Stimulated activated CD8-positive, alpha-beta memory T cell treated with anti-CD3 and anti-CD28 coated beads, Interleukin-2, amount 100 ng/mL, for 1 hour (primary cell): ENCODE measurements around the gene DDX39A.
"Not testable (repeated sequence)": the region's sequence is repeated elsewhere in the genome, so short reads cannot be mapped to it uniquely, and the experiment has no call there.

Experiments used
- DNase-seq, 2 donors: peaks; one replicate each; pipeline ENCODE4 v3.0.0-alpha.2; 2020; ENCODE audit warnings: low read depth in 2 of 2

DDX39A gene

GRCh38 chr19:14419106-14419813 lies at the start of gene DDX39A:
Gene DDX39A (minus strand): TSS chr19:14419341. CDS start chr19:14413220, 6,121 bp downstream.
- peak; percentile 88 to 95 for DNase-seq

- DNase-seq, result no peak
Observed at GRCh38 chr19:14467816-14468215, 48.7 kb upstream of the DDX39A start.

GRCh38 chr19:14467391-14467790 lies 48.2 kb upstream of the DDX39A start:
- no peak for DNase-seq

- DNase-seq, result no peak
Observed at GRCh38 chr19:14463747-14464146, 44.6 kb upstream of the DDX39A start.

- not testable (repeated sequence) for DNase-seq
Observed at GRCh38 chr19:14462401-14462800, 43.3 kb upstream of the DDX39A start.

- no peak for DNase-seq
Observed at GRCh38 chr19:14460935-14461334, 41.8 kb upstream of the DDX39A start.

- peak in 1 of 2 donors; percentile 38 for DNase-seq
Observed at GRCh38 chr19:14459703-14460102, 40.6 kb upstream of the DDX39A start.

GRCh38 chr19:14452303-14452702 lies 33.2 kb upstream of the DDX39A start:
- DNase-seq, result not testable (repeated sequence)

GRCh38 chr19:14450876-14451275 lies 31.7 kb upstream of the DDX39A start:
- DNase-seq, result no peak

GRCh38 chr19:14450168-14450874 lies 31.2 kb upstream of the DDX39A start:
- DNase-seq, result no peak

GRCh38 chr19:14449321-14449720 lies 30.2 kb upstream of the DDX39A start:
- DNase-seq, result no peak

- DNase-seq, result no peak
Observed at GRCh38 chr19:14446336-14447036, 27.3 kb upstream of the DDX39A start.

GRCh38 chr19:14443632-14444216 lies 24.6 kb upstream of the DDX39A start:
- DNase-seq, result no peak

GRCh38 chr19:14442891-14443631 lies 23.9 kb upstream of the DDX39A start:
- DNase-seq, result no peak

GRCh38 chr19:14441041-14441938 lies 22.1 kb upstream of the DDX39A start:
- no peak for DNase-seq

- peak; percentile 40 to 61 for DNase-seq
Observed at GRCh38 chr19:14440049-14440448, 20.9 kb upstream of the DDX39A start.

- no peak for DNase-seq
Observed at GRCh38 chr19:14439014-14439413, 19.9 kb upstream of the DDX39A start.

- DNase-seq, result no peak
Observed at GRCh38 chr19:14437578-14438140, 18.5 kb upstream of the DDX39A start.

- DNase-seq, result no peak
Observed at GRCh38 chr19:14435320-14436050, 16.3 kb upstream of the DDX39A start.
